ENCODE data around the gene AGO1.
"Not testable (repeated sequence)": the region's sequence is repeated elsewhere in the genome, so short reads cannot be mapped to it uniquely, and the experiment has no call there.

The AGO1 gene

DNA sequence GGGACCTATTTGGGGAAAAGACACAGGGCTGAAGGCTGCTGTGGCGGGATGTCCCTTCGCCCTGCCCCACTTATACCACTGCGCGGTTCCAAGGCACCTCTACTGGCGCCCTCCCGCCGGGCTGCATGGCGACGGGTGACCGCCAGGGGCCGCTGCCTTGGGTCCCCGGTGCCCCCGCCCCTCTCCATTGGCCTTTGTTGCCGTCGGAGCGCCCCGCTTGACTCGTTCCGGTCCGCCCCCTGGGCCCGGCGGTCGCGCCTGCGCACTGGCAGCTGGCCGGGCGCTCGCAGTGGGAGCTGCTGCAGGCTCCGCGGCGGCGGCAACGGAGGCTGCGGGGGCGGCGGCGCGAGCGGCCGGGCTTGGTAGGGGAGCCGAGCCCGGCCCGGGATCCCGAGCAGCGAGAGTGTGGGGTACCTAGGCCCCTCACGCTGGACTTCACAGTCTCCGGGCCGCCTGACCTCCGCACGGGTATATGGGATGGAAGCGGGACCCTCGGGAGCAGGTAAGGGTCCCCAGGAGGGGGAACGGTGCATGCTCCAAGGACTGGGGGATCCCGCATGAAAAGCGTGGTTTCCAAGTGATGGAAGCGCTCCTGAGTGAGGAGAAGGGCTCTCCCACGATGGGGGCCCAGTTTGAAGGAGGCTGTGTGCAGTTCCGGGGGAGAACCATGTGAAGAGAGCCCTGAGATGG is at the start of gene AGO1:
AGO1 (plus strand) TSS at position 265 of the 690 bp plus-strand sequence; CDS start at position 478, 213 bp downstream.
- DNase-seq = peak; percentile 93

DNA sequence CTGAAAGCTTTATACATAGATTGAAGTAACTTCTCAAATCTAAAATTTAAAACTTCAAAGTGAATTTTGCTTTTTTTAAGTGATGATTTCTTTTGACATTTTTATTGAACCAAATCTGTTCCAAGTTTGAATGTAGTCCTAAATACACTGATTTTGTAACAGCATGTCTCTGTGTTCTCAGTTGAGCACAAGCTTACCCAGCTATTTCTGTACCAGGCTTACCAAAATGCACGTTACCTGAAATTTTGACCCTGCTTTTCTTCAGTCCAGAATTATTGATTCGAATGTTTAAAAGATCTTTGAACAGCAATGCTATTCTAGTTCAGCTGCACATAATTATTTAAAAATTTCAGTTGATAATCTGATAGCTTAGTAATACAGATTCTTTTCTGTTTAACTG is 49.6 kb upstream of the AGO1 start:
- DNase-seq = no peak

DNA sequence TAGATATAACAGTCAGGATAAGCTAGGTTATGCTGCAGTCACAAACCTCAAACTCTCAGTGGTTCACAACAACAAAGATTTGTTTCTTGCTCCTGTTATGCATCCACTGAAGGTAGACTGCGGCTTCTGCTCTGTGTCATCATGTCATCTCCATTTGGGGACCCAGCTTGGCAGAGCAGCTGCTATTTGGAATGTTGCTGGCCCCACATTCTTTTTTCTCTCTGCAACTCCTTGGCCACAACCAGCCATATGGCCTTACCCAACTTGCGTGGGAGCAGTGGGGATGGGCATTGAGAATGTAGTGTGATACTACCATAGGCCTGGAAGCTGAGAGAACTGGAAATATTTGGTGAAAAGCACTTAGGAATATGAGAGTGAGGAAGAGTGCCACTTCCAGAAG is 48.8 kb upstream of the AGO1 start:
- no peak for DNase-seq

DNA sequence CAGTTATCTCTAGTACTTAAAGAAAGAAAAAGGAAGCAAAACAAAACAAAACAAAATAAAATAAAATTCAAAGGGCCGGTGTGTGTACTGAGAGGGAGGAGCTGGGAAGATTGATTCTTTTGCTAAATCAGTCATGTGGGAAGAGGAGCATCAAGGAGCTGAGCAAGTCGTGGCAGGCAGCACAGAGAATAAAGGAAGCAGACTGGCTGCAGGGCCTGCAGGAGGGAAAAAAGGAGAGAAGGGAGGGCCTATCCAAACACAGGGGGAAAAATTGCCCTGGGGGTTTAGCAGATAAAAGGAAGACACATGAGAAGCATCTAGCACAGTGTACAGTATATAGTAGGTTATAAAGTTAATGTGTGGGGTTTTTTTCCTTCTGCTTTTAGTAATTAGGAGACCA is 47.6 kb upstream of the AGO1 start:
- no peak for DNase-seq

DNA sequence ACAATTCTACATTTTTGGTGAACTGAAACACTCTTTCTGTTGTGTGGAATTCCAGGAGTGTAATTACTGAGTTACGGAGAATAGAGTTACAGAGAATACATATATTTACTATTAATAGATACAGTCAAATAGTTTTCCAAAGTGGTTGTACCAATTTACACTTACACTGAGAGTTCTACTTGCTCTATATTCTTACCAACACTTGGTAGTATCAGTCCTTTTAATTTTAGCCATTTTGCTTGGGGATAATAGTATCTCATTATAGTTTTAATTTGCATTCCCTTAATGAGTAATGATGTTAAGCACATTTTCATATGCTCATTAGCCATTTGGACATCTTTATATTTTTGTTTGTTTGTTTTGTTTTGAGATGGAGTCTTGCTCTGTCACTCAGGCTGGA is 46.3 kb upstream of the AGO1 start:
- no peak for DNase-seq

DNA sequence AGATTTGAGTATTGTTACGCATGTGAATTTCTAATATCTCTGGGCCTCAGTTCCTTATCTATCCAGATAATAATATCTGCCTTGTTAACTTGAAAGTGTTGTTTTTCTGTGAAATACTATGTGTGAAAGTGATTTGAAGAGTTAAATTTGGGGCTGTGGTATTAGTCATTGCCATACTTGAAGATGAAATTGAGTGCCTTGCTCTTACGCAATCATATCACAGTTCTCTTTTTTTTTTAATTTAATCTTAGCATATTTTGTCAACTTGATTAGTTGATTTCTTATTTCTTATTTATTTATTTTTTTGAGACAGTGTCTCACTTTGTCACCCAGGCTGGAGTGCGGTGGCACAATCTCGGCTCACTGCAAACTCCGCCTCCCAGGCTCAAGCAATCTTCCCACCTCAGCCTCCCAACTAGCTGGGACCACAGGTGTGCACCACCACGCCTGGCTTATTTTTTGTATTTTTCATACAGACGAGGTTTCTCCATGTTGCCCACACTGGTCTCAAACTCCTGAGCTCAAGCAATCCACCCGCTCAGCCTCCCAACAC is 44.2 kb upstream of the AGO1 start:
- no peak for DNase-seq

DNA sequence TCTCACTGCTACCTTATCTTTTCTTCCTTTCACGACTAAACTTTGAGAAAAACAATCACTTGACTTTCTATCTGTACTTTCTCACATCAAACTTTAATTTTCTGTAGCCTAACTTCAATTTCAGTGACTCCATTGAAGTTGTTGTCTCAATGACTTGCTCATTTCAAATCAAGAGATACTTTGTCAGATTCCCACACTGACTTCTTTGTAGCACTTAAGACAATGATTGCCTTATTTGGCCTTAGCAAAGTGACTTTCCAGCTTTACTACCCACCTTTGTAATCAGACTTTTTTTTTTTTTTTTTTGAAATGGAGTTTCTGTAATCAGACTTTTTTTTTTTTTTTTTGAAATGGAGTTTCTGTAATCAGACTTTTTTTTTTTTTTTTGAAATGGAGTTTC is 38.2 kb upstream of the AGO1 start:
- no peak for DNase-seq

DNA sequence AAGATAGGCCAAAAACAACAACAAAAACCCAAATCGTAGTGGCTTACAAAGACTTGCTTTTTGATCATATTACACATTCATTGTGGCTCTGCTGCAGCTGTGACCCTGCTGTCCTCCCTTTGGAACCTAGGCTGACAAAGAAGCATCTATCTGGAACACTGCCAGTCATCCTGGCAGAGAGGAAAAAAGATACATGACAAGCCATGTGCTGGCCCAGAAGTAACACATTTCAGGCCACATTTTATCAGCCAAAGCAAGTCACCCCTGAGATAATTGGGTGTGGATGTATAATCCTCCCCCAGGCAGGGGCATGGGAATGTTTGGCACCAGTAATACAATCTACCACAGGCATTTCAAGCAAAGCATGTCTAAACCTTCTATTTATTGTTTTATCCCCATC is 37.2 kb upstream of the AGO1 start:
- no peak for DNase-seq

DNA sequence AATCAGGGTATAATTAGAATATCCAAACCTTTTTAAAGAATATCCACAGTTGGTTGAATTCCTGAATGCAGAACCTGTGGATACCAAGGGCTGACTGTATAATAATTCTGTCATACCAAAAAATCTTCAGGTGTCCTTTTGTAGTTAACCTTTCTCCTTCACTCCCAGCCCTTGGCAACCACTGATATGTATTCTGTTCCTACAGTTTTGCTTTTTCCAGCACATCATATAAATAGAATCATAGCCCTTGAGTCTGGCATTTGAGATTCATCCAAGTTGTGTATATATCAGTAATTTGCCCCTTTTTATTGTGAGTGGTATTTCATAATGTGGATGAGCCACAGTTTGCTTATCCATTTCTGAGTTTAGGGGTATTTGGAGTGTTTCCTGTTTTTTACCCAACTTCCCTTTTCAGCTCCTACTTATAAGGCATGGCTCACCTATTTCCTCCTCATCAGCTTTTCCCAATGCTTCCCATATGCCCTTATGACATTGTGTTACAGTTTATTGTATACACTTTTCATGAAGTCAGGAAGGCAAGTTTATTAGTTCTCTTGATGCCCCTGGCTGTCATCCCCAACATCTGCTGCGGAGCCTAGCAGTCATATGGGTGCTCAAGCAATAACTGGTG is 35.0 kb upstream of the AGO1 start:
- DNase-seq = no peak

DNA sequence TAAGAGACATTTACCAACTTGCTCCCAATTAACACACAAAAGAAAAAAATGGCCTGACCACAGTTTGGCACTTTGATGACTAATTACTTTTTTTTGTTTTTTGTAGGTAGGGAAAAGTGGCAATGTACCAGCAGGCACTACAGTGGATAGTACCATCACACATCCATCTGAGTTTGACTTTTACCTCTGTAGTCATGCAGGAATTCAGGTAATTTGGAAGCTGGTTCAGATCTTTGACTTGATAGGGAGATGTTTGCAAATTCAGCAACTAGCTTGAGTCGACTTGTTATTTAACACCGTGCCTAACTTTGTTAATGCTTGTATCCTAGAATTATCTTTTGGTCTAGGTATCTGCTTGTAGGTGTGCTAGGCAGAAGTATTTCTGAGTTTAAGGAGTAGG is 33.0 kb upstream of the AGO1 start:
- DNase-seq = no peak

DNA sequence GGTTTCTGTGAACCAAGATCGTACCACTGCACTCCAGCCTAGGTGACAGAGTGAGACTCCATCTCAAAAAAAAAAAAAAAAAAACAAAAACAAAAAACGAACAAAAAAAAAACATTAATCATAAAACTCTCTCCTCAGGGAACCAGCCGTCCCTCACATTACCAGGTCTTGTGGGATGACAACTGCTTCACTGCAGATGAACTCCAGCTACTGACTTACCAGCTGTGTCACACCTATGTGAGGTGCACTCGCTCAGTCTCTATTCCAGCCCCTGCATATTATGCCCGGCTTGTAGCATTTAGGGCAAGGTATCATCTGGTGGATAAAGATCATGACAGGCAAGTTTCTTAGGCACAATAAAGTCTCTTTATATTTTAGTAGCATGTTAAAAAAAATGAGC is 32.3 kb upstream of the AGO1 start:
- DNase-seq = no peak

DNA sequence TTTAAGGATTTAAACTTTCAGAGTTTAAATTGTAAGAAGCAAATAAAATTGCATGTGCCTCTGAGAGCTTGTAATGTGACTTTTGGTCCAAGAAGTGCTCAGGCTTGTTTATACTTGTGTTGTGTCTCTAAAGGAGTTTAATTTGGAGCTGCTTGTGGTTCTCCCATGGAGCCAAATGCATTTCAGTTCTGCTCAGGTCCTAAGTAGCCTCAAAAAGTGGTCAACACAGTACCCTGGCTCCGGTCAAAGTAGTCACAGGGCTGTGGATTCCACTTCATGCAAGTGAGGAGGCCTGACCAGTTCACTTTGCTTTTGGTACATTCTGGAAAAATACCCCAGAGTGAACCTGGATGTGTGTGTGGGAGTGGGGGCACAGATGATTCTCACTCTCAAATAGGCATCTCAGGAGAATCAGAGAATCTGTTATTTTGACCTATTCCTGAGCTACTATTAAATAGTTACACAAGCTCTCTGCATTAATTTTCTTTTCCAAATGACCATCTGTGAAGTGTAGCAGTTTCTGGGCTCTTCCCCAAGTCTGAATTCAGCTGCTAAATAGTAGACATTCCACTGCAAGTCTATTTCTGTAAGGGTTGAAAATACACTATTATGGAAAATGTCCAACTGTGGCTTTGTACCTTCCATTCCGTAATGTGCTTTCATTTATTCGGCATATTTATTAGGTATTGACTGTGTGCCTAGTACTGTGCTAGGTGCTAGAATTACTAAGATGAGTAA is 31.7 kb upstream of the AGO1 start:
- DNase-seq = no peak

DNA sequence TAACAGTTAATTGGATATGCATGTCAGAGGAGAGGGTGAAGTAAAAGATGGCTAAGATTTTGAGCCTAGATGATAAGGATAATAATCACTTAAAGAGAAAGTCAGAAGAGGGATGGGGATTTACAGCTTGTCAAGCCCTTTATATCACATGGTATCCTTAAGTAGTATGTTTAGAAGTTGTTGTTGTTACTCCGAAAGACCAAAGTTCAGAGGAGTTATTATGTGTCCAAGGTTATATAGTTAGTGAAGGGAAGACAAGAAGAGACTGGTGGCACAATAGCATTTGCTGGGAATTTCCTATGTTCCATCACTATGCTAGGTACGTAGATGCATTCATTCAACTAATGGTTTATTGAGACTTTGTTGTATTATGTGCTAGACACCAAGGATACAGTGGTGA is 30.8 kb upstream of the AGO1 start:
- no peak for DNase-seq

DNA sequence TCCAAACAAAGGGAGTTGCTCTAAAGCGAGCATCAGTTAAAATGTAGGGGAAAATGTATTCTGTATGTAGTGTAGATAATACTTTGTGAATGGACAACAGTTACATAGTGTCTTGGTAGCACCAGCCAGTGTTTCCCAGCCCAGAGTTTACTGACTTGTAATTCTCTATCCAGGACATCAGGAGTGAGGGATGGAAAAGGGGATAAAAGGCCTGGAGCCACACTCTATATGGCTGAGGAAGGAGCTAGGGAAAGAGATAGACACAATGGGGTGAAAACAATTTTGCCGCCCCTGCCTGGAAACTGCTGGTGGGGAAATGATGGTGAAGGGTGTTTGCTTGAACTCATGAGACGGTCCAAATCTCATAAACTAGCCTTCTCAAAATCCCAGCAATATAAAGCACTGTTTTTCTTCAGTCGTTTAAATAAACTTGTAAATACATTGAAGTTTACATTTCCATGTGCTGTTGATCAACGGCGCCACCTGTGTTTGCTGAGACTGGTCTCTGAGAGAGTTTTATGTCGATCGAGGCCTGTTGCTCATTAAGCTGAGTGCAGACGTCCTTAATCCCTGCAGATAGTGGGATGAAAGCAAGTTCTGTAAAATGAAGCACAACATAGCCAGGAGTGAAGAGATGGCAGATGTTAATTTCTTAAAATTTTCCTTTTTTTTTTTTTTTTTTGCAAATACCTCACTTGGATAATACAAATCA is 27.9 kb upstream of the AGO1 start:
- DNase-seq = no peak

DNA sequence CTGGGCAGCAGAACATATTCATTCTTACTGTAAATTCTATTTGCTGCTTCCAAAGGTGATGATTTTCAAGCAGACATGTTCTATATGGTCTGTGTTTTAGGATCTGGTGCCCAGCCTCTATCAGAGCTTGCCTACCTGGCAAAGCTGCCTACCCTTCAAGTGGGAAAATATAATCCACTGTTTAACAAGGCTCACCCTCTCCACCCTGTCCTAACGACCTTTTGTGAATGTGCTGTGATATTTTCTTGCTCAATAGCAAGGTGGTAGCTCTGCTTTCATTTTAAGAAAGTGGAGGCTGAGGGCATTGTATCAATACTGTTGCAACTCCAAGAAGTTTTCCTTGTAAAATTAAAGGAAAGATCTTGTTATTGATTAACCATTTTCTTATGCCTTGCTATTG is 26.0 kb upstream of the AGO1 start:
- DNase-seq = no peak

DNA sequence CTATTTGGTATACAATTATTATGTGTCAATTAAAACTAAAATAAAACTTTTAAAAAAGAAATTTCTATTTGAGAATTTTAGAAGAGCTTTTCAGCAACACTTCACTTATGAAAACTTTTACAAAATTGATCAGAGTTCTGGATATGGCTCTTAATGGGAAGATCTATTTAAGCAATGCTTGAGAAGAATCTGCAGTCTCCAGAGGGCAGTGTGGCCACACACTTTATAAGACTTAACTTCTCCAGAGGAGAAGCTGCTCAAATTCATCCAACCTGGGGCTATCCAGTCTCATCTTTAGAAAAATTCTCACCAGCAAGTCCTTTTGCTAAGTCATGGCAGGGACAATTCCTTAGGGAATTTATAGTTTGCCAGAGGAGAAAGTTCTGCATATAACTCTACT is 25.2 kb upstream of the AGO1 start:
- DNase-seq = peak; percentile 11

DNA sequence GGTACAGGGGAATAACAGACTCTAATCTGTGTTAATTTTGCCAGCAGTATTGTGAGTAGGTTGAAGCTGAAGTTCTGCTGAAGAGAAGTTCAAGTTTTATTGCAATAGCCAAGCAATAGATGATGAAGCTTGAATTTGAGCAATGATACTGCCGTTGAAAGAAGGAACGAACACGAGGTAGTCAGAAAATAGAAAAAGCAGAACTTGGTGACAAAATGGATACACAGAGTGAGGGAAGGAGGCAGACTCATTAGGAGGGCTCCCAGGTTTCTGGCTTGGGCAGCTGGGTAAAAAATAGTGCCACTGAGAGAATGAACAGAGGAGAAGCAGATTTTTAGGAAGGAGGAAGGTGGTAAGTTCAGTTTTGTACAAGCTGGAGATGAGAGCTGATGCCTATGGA is 22.3 kb upstream of the AGO1 start:
- no peak for DNase-seq

DNA sequence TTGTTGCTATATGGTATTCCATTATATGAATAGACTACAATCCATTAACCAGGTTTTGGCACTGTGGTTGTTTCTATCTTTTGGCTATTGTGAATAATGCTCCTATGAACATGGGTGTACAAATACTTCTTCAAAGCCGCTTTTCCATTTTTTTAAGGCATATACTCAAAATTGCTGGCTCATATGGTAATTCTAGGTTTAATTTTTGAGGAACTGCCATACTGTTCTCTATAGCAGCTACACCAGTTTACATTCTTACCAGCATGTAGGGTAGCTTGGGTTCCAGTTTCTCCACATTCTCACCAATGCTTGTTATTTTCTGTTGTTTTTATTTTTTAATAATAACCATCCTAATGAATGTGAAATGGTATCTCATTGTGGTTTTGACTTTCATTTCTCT is 19.9 kb upstream of the AGO1 start:
- no peak for DNase-seq

DNA sequence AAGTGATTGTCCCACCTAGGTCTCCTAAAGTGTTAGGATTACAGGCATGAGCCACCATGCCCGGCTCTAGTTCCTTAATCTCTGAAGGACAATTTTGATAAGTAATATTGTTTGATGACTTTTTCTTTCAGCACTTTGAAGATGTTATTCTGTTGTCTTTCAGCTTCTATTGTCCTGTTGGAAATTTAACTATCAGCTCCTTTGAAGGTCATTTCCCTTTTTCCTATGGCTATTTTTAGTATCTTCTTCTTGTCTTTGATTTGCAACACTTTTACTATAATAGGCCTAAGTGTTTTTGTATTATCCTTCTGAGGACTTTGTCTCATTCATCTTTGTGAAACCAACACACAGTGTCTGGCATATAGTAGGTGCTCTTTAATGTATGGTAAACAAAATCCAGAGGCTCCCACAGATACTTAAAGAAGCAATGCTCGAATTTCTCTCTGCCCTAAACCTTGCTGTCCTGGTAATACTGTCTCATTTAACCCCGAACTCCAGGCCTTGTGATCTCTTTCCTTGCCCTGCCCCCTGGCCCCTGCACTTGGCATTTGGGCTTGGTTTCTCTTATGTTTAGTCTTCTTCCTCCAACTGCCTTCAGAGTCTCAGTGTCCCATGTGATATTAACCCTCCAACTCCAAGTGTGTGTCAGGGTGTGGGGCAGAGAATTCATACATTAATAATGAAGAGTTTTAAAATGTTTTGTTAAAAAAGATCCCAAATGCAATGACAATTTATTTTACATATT is 19.0 kb upstream of the AGO1 start:
- no peak for DNase-seq

DNA sequence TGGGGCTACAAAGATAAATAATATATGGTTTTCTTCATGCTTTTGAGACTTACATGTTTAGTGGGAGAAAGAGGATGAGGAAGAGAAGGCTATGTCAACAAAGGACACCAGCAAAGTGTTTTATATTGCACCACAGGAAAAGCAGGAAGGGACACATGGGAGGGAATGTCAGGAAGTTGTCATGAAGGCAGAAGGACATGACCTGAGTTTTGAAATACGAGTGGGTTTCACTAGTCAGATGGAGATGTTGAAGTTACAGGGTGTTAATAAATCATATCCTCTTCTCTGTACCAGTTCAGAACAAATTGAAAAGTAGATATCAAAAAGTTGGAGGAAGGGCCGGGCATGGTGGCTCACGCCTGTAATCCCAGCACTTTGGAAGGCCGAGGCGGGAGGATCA is 18.2 kb upstream of the AGO1 start:
- DNase-seq = no peak

DNA sequence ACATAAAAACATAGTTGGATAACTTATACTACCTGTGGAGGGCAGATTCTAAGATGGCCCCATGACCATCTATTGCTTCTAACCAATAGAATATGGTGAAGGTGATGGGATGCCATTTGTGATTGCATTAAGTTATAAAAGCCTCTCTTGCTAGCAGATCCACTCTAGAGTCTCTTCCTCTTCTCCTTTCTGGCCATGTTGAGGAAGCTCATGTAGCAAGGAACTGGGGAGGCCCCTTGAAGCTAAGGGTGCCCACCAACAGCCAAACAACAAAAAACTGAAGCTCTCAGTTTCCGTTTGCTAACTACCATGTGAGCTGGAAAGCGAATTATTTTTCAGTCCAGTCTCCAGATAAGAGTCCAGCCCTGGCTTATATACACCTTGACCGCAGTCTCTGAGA is 16.0 kb upstream of the AGO1 start:
- DNase-seq = no peak

DNA sequence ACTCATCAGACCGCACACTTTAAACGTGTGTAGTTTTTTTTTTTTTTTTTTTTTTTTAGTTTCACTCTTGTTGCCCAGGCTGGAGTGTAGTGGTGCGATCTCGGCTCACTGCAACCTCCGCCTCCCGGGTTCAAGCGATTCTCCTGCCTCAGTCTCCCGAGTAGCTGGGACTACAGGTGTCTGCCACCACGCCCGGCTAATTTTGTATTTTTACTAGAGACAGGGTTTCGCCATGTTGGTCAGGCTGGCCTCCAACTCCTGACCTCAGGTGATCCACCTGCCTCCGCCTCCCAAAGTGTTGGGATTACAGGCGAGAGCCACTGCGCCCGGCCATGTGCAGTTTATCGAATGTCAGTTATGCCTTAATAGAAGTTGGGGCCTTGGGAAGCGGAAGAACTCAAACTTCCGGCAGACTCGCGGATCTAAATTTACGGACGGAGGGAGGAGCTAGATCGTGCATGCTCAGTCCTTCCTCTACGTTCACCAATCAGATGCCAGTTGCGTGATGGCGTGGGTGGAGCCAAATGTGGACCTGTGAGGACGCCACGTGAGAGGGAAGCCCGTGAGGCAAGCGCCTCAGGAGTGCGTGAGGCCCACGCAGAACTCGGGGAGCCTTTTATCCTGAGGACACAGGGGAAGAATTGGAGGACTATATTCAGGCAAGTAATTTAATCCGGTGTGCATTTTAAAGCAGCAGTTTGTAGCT is 13.6 kb upstream of the AGO1 start:
- not testable (repeated sequence) for DNase-seq
